HG03354 (cell line): ENCODE results near the gene EIPR1.
"Not testable (repeated sequence)": the region's sequence is repeated elsewhere in the genome, so short reads cannot be mapped to it uniquely, and the experiment has no call there.

Experiments
- ATAC-seq: cut with Tn5 transposase; IDR thresholded peaks from one replicate; pipeline ENCODE4 v1.9.1; 2021; ENCODE audit warnings: mild to moderate bottlenecking; ENCODE audit not compliant: unreplicated experiment, poor library complexity, severe bottlenecking

Gene EIPR1

DNA sequence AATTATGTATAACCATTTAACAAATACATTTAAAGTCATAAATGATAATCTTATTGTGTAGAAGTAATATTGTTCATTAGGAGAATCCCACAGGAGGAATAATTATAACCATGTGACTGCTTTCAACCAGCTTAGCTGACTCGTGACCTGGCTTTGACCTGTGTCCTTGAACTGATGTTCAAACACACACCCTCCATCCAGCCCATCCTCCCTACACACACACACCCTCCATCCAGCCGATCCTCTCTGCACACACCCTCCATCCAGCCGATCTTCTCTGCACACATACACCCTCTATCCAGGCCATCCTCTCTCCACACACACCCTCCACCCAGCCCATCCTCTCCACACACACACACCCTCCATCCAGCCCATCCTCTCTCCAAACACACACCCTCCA, 83.5 kb downstream of the EIPR1 start:
- no peak for ATAC-seq

- ATAC-seq, result no peak
These were observed 84.4 kb downstream of the EIPR1 start for GRCh38 chr2:3293221-3293620.

DNA sequence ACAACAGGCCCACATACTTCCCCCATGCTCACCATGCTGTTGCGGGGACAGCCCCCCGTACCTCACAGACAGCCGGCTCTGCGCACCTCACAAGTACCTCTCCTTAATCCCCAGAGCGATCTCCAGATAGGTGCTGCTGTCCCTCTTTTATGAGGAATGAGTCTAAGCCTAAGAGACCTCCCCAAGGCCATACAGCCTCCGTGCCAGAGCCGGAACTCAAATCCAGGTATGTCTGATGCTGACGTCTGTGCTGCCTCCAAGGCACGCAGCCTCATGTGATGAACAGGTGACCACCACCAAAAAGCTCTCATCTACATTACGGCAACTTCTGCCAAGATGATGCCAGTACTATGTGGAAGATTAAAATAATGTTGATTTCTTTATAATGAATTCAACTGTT, 85.2 kb downstream of the EIPR1 start:
- no peak for ATAC-seq

DNA sequence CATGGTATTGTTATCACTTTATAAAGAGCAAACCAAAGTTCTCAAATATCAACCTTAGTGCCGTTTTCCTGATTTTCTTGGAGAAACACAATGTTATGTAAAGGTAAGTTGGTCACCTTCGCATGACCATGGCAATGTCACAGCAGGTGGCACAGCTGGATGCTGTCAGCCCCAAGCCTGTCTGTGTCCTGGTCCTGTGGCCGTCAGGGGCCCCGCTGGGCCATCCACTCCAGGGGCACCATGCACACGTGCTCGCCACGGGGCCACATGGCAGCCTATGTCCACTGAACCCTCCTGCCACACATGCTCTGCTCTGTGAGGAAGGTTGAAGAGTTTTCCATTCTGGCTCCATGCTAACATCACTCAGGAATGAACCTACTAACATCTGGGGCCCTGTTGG, 85.9 kb downstream of the EIPR1 start:
- no peak for ATAC-seq

DNA sequence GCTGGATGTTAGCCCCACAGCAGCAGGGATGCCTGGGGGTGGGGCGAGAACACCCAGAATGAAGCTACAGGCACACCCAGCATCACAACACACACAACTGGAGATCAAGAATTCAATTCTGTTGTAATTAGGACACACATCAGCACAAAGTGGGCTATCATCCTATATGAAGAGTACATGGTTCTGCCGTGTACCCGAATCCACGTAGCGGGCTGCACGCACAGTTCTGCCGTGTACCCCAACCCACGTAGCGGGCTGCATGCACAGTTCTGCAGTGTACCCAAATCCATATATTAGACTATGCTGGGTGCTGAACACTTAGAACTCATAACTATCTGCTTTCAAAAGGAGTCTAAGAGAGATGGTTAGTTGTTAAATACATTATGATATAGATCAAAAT, 86.5 kb downstream of the EIPR1 start:
- no peak for ATAC-seq

- no peak for ATAC-seq
These were observed 87.0 kb downstream of the EIPR1 start for GRCh38 chr2:3290655-3291054.

DNA sequence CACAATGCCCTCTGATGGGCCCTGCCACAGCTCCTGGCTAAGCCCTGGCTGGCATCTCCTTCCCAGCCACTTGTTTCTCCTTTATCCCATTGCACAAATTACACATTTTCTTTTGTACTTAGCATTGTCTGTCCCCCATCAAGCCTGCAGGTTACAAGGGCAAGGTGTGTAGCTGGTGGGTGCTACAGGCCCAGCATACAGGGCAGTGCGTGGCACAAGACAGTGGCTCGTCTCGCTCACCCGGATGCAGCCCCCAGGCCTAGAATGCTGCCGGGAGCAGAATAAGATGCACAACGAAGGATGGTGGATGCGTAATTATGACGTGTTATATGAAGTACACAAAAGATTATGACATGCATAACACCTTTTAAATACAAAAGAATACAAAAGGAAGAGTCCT, 87.6 kb downstream of the EIPR1 start:
- ATAC-seq, result no peak

GRCh38 chr2:3289526-3289925, 88.1 kb downstream of the EIPR1 start:
- no peak for ATAC-seq

- no peak for ATAC-seq
These were observed 88.5 kb downstream of the EIPR1 start for GRCh38 chr2:3289171-3289515.

GRCh38 chr2:3288470-3289170, 89.0 kb downstream of the EIPR1 start:
- no peak for ATAC-seq

DNA sequence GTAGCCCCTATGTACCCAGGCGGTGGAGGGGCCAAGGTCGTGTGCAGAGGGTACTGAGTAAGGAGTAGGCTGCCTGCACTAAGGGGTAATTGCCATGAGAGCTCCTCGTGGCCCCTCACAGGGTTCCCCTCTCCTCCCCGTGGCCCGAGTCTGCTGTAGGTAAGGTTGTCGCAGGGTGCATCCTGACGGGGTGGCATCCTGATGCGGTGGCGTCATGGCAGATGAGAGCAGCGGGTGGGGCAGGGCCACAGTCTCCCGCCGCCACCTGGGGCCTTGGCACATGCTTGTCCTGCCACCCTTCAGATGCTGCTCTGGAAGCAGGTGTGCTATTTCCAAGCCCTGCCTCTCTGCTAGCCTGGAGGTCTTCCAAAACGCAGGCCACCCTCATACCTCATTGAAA, 89.7 kb downstream of the EIPR1 start:
- ATAC-seq, result no peak

DNA sequence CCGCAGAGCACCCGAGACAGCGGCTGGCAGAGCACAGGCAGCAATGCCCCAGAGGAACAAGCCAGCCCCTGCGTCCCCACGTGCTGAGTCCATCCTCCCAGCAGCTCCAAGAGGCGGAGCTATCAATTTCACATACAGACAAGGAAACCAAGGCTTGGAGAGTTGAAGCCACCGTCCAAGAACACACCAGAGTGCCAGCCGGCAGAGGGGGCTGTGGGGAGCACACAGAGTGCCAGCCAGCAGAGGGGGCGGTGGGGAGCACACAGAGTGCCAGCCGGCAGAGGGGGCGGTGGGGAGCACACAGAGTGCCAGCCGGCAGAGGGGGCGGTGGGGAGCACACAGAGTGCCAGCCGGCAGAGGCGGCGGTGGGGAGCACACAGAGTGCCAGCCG, 91.0 kb downstream of the EIPR1 start:
- not testable (repeated sequence) for ATAC-seq

GRCh38 chr2:3285901-3286645, 91.5 kb downstream of the EIPR1 start:
- ATAC-seq, result no peak

DNA sequence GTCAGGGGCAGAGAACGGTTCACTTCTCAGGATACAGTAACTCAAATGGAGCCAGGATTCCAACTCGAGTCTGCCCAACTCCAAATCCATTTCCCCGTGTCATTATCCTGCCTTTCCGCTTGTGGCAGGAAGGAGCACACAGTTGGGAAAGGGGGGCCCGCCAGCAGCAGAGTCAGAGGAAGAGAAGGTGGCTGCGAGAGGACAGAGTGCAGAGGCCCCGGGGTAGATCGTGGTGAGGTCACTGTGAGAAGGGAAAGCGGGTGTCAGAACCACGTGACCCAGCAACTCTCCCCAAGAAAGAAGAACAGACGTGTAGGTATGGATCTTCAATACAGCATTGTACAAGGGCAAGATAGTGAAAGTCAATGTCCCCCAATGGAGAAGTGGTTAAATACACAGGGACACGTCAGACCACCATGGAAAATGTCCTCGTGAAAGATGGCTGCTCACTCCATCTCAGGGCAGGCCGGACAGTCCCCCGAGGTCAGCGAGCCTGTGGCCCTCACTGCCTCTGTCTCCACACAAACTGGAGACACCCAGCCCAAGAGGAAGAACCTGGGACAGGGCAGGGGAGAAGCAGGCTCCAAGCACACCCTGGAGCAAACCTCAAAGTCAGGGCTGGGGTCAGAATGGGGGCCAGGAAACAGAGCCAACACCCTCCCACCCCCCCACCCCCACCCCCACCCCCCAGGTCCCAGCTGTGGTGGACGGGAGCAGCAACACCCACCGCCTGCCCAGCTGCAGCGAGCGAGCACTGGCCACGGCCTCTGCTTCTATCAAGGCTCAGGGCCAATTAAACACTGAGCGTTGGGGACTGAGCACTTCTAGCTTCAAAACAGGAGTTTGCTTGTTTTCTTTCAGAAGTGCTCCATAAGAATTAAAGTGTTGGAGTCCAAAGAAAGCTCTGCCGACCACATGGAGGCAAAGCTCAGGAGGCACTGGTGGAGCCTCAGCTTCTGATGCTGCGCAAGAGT, 92.7 kb downstream of the EIPR1 start:
- no peak for ATAC-seq

GRCh38 chr2:3283876-3284656, 93.6 kb downstream of the EIPR1 start:
- ATAC-seq, result not testable (repeated sequence)

GRCh38 chr2:3283206-3283605, 94.4 kb downstream of the EIPR1 start:
- no peak for ATAC-seq

GRCh38 chr2:3282056-3282998, 95.3 kb downstream of the EIPR1 start:
- ATAC-seq, result no peak

- ATAC-seq, result no peak
These were observed 96.7 kb downstream of the EIPR1 start for GRCh38 chr2:3280683-3281520.
